HG02798 (cell line): ENCODE measurements around the gene DCHS2.

Experiments
- ATAC-seq: cut with Tn5 transposase; IDR thresholded peaks from one replicate; pipeline ENCODE4 v1.9.1; 2021; ENCODE audit warnings: mild to moderate bottlenecking; ENCODE audit not compliant: unreplicated experiment, poor library complexity

The DCHS2 gene

GRCh38 chr4:154329268-154329868 is 162.2 kb downstream of the DCHS2 start:
- ATAC-seq = no peak

GRCh38 chr4:154328030-154328429 is 163.6 kb downstream of the DCHS2 start:
- no peak for ATAC-seq

- no peak for ATAC-seq
These were observed 171.1 kb downstream of the DCHS2 start for GRCh38 chr4:154320521-154320920.

- no peak for ATAC-seq
These were observed 171.9 kb downstream of the DCHS2 start for GRCh38 chr4:154319736-154320135.

GRCh38 chr4:154317201-154317999 is 174.2 kb downstream of the DCHS2 start:
- no peak for ATAC-seq

GRCh38 chr4:154315741-154316140 is 175.9 kb downstream of the DCHS2 start:
- no peak for ATAC-seq

GRCh38 chr4:154314248-154314647 is 177.4 kb downstream of the DCHS2 start:
- ATAC-seq = no peak

GRCh38 chr4:154313004-154313585 is 178.5 kb downstream of the DCHS2 start:
- no peak for ATAC-seq

GRCh38 chr4:154312246-154312645 is 179.4 kb downstream of the DCHS2 start:
- ATAC-seq = no peak

GRCh38 chr4:154310578-154310977 is 181.0 kb downstream of the DCHS2 start:
- ATAC-seq = no peak

- no peak for ATAC-seq
These were observed 183.4 kb downstream of the DCHS2 start for GRCh38 chr4:154308207-154308606.

GRCh38 chr4:154307451-154307850 is 184.1 kb downstream of the DCHS2 start:
- no peak for ATAC-seq

GRCh38 chr4:154305616-154306015 is 186.0 kb downstream of the DCHS2 start:
- no peak for ATAC-seq

- ATAC-seq = no peak
These were observed 186.9 kb downstream of the DCHS2 start for GRCh38 chr4:154304679-154305078.

- no peak for ATAC-seq
These were observed 196.8 kb downstream of the DCHS2 start for GRCh38 chr4:154294652-154295350.

- ATAC-seq = no peak
These were observed 198.2 kb downstream of the DCHS2 start for GRCh38 chr4:154293427-154293826.

- no peak for ATAC-seq
These were observed 199.0 kb downstream of the DCHS2 start for GRCh38 chr4:154292589-154292988.

GRCh38 chr4:154277172-154277571 is 214.4 kb downstream of the DCHS2 start:
- no peak for ATAC-seq

- ATAC-seq = no peak
These were observed 215.1 kb downstream of the DCHS2 start for GRCh38 chr4:154276496-154276895.

GRCh38 chr4:154254999-154255398 is 236.6 kb downstream of the DCHS2 start:
- ATAC-seq = no peak

- no peak for ATAC-seq
These were observed 257.0 kb downstream of the DCHS2 start for GRCh38 chr4:154234576-154234975.
